Measurements from ENCODE around the gene ARAF. TPM values are rescaled to one million over a fixed set of nuclear protein-coding genes. Genes with fewer than 3 reads are reported as not detected.

The ARAF gene
- polyA plus RNA-seq, 1 donor from 2014 or later = 25.0 TPM

DNA sequence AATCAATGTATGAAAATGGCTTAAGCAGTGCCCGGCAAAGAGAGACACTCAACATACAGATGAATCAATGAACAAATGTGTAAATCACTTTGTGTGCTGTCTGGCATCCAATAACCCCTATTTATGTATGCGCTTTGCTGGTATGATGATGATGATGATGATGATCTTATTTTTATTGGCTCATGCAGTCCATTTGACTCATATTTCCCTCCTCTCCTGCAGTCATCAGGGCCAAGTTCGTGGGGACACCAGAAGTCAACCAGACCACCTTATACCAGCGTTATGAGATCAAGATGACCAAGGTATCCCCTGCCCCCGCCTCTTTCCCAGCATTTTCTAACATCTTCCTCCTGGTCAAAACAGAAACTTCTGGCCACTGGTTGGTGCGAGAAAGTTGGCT is 23.7 kb downstream of the ARAF start:
- H2AFZ ChIP-seq (ENCODE audit: low read depth, low read length) = no peak overlapping the region
- H3K27ac ChIP-seq (ENCODE audit: low read length) = no peak overlapping the region
- H4K20me1 ChIP-seq (ENCODE audit: insufficient read depth) = no peaks in the 10 kb centered on the region
- H3K79me2 ChIP-seq (replicated peaks; ENCODE audit: insufficient read depth, low read length) = no peaks in the 10 kb centered on the region
- H3K36me3 ChIP-seq (ENCODE audit: insufficient read depth, low read length) = no peaks in the 10 kb centered on the region
- H3K4me2 ChIP-seq (ENCODE audit: low read length) = no peak overlapping the region
- TF ChIP-seq TAF1 (IDR thresholded peaks at IDR 0.05; ENCODE audit: low read depth) = no peak
- no peak for TF ChIP-seq MXI1 (conservative IDR thresholded peaks at IDR 0.05; ENCODE audit: poor library complexity, severe bottlenecking)
- no peak for TF ChIP-seq REST (IDR thresholded peaks at IDR 0.05; ENCODE audit: borderline replicate concordance)
- TF ChIP-seq EZH2 (IDR thresholded peaks at IDR 0.05; ENCODE audit: borderline replicate concordance, insufficient read depth, low read length, poor library complexity, severe bottlenecking) = no peak
- no peak for TF ChIP-seq SMC3 (conservative IDR thresholded peaks at IDR 0.05; ENCODE audit: poor library complexity)
- TF ChIP-seq EP300 (conservative IDR thresholded peaks at IDR 0.05; ENCODE audit: poor library complexity, severe bottlenecking) = no peak
- TF ChIP-seq POLR2AphosphoS5 (IDR thresholded peaks at IDR 0.05) = no peak
- TF ChIP-seq RAD21 (conservative IDR thresholded peaks at IDR 0.05) = no peak
- no peak for TF ChIP-seq CTCF (IDR thresholded peaks at IDR 0.05; ENCODE audit: poor library complexity, severe bottlenecking)
- no peaks in the 10 kb centered on the region for H3K9me2 ChIP-seq (ENCODE audit: insufficient read depth, low read length)
- no peak overlapping the region for H3K9ac ChIP-seq (ENCODE audit: low read length)
- no peaks in the 10 kb centered on the region for H3K27me3 ChIP-seq (ENCODE audit: insufficient read depth, low read depth, low read length)
- H3F3A ChIP-seq (ENCODE audit: insufficient read depth, low read length, poor library complexity, severe bottlenecking) = no peaks in the 10 kb centered on the region
- H3K4me3 ChIP-seq (ENCODE audit: low read length) = no peak overlapping the region
- H3K9me3 ChIP-seq (ENCODE audit: low read length) = no peaks in the 10 kb centered on the region

DNA sequence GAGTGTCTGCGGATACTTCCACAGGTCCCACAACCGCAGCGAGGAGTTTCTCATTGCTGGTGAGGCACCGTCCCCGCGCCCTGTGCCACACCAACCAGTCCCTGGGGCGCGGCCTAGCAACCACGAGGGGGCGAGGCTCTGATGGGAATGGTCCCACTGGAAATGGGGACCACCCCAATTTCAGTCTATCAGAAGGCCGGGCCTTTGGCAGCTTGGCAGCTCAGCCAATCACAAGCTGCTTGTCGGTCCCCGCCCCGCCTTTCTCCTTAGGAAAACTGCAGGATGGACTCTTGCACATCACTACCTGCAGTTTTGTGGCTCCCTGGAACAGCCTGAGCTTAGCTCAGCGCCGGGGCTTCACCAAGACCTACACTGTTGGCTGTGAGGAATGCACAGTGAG is 24.3 kb downstream of the ARAF start:
- Histone ChIP-seq H3F3A (ENCODE audit: insufficient read depth, low read length, poor library complexity, severe bottlenecking) (no peaks in the 10 kb centered on the region), H2AFZ (ENCODE audit: low read depth, low read length) (no peak overlapping the region), H3K36me3 (ENCODE audit: insufficient read depth, low read length) (no peaks in the 10 kb centered on the region), H4K20me1 (ENCODE audit: insufficient read depth) (no peaks in the 10 kb centered on the region), H3K27me3 (ENCODE audit: insufficient read depth, low read depth, low read length) (no peaks in the 10 kb centered on the region), H3K27ac (ENCODE audit: low read length) (no peak overlapping the region), H3K9me2 (ENCODE audit: insufficient read depth, low read length) (no peaks in the 10 kb centered on the region), H3K9ac (ENCODE audit: low read length) (no peak overlapping the region), H3K79me2 (replicated peaks; ENCODE audit: insufficient read depth, low read length) (no peaks in the 10 kb centered on the region), H3K9me3 (ENCODE audit: low read length) (no peaks in the 10 kb centered on the region), H3K4me3 (ENCODE audit: low read length) (no peak overlapping the region), H3K4me2 (ENCODE audit: low read length) (no peak overlapping the region)
- TF ChIP-seq POLR2AphosphoS5 (IDR thresholded peaks at IDR 0.05) (no peak), REST (IDR thresholded peaks at IDR 0.05; ENCODE audit: borderline replicate concordance) (no peak), EZH2 (IDR thresholded peaks at IDR 0.05; ENCODE audit: borderline replicate concordance, insufficient read depth, low read length, poor library complexity, severe bottlenecking) (no peak), EP300 (conservative IDR thresholded peaks at IDR 0.05; ENCODE audit: poor library complexity, severe bottlenecking) (no peak), TAF1 (IDR thresholded peaks at IDR 0.05; ENCODE audit: low read depth) (no peak), RAD21 (conservative IDR thresholded peaks at IDR 0.05) (no peak), MXI1 (conservative IDR thresholded peaks at IDR 0.05; ENCODE audit: poor library complexity, severe bottlenecking) (no peak), CTCF (IDR thresholded peaks at IDR 0.05; ENCODE audit: poor library complexity, severe bottlenecking) (no peak), SMC3 (conservative IDR thresholded peaks at IDR 0.05; ENCODE audit: poor library complexity) (no peak)

Measured in neural cell (in vitro differentiated cells).